Smooth muscle cell (in vitro differentiated cells): ENCODE results near the gene ITGB7. TPM values are rescaled to one million over a fixed set of nuclear protein-coding genes. Genes with fewer than 3 reads are reported as not detected.

Source experiments
- DNase-seq: peaks from one replicate; lab custom pipeline; 2025; ENCODE audit not compliant: unreplicated experiment; lab: John Stamatoyannopoulos, UW
- H2AFZ ChIP-seq: fragments of 200-600 bp; sonication (generic); 2 replicates; pipeline ENCODE4 v1.6.0; 2016; ENCODE audit warnings: antibody characterized with exemption, low read depth, mild to moderate bottlenecking
- H3F3A ChIP-seq: fragments of 200-600 bp; sonication (generic); 2 replicates; pipeline ENCODE4 v1.6.0; 2017; ENCODE audit warnings: antibody characterized with exemption, low read depth
- H3K27ac ChIP-seq: fragments of 200-600 bp; sonication (generic); 2 replicates; pipeline ENCODE4 v1.5.1; 2016; ENCODE audit warnings: low read depth, mild to moderate bottlenecking
- H3K27me3 ChIP-seq: fragments of 200-600 bp; sonication (generic); 2 replicates; pipeline ENCODE4 v1.6.1; 2016; ENCODE audit warnings: low read depth, mild to moderate bottlenecking
- H3K36me3 ChIP-seq: fragments of 200-600 bp; sonication (generic); 2 replicates; pipeline ENCODE4 v1.5.1; 2016; ENCODE audit warnings: low read depth
- H3K4me1 ChIP-seq: fragments of 200-600 bp; sonication (generic); 2 replicates; pipeline ENCODE4 v1.5.1; 2016; ENCODE audit warnings: low read depth
- H3K4me2 ChIP-seq: fragments of 200-600 bp; sonication (generic); 2 replicates; pipeline ENCODE4 v1.6.0; 2016; ENCODE audit warnings: mild to moderate bottlenecking
- H3K4me3 ChIP-seq: fragments of 200-600 bp; sonication (generic); 2 replicates; pipeline ENCODE4 v1.5.1; 2016; ENCODE audit warnings: mild to moderate bottlenecking
- H3K79me2 ChIP-seq: fragments of 200-600 bp; sonication (generic); 2 replicates; pipeline ENCODE4 v1.6.0; 2016; ENCODE audit warnings: low read depth, mild to moderate bottlenecking
- H3K9ac ChIP-seq: fragments of 200-600 bp; sonication (generic); 2 replicates; pipeline ENCODE4 v1.6.0; 2016; ENCODE audit warnings: low read depth
- H3K9me3 ChIP-seq: fragments of 200-600 bp; sonication (generic); replicated peaks from 2 replicates; pipeline ENCODE4 v1.5.1; 2016; ENCODE audit warnings: low read depth
- H4K20me1 ChIP-seq: fragments of 200-600 bp; sonication (generic); 2 replicates; pipeline ENCODE4 v1.6.0; 2016; ENCODE audit warnings: low read depth
- CTCF ChIP-seq: fragments of 200-600 bp; sonication (generic); IDR thresholded peaks from 2 replicates; pipeline ENCODE4 v1.5.1; 2017; ENCODE audit warnings: borderline replicate concordance, mild to moderate bottlenecking, antibody characterized with exemption; ENCODE audit not compliant: insufficient read depth, poor library complexity, severe bottlenecking
- WGBS: methylation state at CpG from one replicate; pipeline ENCODE4 v1.1.7; 2016; ENCODE audit warnings: low lambda C conversion rate; 5-methylcytosine and 5-hydroxymethylcytosine counted together
- polyA plus RNA-seq: library from polyadenylated mRNA; unstranded; fragments of >200 nt; fragmentation: Nextera tagmentation; extraction: Ambion mirVana; gene quantifications from 2 replicates; pipeline ENCODE4 v1.2.1, GENCODE V29; 2016
- total RNA-seq: library from RNA; depleted of rRNA; stranded (reverse); fragments of >200 nt; gene quantifications from 2 replicates; pipeline ENCODE4 v1.2.3, GENCODE V29; 2014

Gene ITGB7
- total and polyA plus RNA-seq, 2 experiments from 2014 or later, result 5.8 TPM; not detected in 1

DNA sequence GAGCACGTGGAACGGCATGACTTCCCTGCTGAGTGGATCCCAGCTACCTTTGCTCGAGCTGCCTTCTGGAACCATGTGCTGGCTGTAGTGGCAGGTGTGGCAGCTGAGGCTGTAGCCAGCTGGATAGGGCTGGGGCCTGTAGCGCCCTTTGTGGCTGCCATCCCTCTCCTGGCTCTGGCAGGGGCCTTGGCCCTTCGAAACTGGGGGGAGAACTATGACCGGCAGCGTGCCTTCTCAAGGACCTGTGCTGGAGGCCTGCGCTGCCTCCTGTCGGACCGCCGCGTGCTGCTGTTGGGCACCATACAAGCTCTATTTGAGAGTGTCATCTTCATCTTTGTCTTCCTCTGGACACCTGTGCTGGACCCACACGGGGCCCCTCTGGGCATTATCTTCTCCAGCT, 46.2 kb upstream of the ITGB7 start:
- Histone ChIP-seq H3K4me2 (peak overlapping the region; percentile 96), H3K4me1 (peaks cover 10% of the 10 kb centered on the region), H3K27me3 (no peaks in the 10 kb centered on the region), H2AFZ (no peak overlapping the region), H4K20me1 (no peaks in the 10 kb centered on the region), H3K9ac (no peak overlapping the region), H3K4me3 (peak overlapping the region; percentile 93), H3F3A (peaks cover 6% of the 10 kb centered on the region), H3K9me3 (no peaks in the 10 kb centered on the region), H3K36me3 (no peaks in the 10 kb centered on the region), H3K27ac (no peak overlapping the region), H3K79me2 (peaks cover 16% of the 10 kb centered on the region)
- DNase-seq, result no peak
- no peak for TF ChIP-seq CTCF
- 94% methylated on average over 13 of the region's 13 CpGs for WGBS

- peak overlapping the region; percentile 73 for H3K27ac ChIP-seq
- 18% methylated on average over 18 of the region's 19 CpGs for WGBS
- peak overlapping the region; percentile 93 for H3K4me3 ChIP-seq
- peaks cover 6% of the 10 kb centered on the region for H3F3A ChIP-seq
- H3K9me3 ChIP-seq, result no peaks in the 10 kb centered on the region
- H3K9ac ChIP-seq, result peak overlapping the region; percentile 69
- no peaks in the 10 kb centered on the region for H3K27me3 ChIP-seq
- H3K79me2 ChIP-seq, result peaks cover 16% of the 10 kb centered on the region
- H2AFZ ChIP-seq, result peak overlapping the region; percentile 95
- no peak for TF ChIP-seq CTCF
- H3K4me1 ChIP-seq, result peaks cover 10% of the 10 kb centered on the region
- H3K36me3 ChIP-seq, result no peaks in the 10 kb centered on the region
- no peaks in the 10 kb centered on the region for H4K20me1 ChIP-seq
- H3K4me2 ChIP-seq, result peak overlapping the region; percentile 96
- no peak for DNase-seq
These were observed 45.4 kb upstream of the ITGB7 start for GRCh38 chr12:53252349-53252916.

DNA sequence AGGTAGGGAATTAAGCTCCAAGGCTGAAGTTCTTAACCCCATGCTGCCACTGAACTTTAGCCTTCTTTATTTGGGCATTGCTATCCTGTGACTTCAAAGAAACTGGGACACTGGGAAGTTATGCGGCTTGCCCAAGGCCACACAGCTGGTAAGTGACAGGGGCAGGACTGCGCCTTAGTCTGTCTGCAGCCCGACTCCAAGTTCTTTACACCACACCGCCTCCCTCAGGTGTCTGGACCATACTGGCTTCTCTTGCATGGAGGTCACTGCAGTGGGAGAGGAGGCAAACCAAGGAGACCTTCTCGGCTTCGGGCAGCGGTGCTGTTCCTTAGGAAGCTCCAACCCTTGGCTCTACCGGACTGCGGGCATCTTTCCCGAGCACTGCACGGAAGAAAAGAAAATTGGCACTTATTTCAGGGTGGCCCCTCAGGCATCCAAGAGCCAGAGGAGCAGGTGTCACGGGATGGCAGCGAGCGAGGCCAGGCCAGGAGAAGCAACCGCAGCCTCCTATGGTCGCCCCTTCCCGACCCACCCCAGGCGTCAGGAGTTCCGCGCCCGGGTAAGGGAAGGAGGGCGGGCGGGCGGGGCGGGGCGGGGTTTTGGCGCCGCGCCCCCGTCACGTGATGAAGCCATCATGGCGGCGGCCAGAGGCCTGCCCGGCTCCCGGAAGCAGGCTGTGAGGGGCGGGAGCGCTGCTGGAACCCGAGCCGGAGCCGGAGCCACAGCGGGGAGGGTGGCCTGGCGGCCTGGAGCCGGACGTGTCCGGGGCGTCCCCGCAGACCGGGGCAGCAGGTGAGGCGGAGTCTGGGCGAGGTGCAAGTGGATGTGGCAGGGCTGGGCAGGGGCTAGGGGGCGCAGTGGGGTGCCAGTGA, 44.7 kb upstream of the ITGB7 start:
- WGBS, result 1% methylated on average over 34 of the region's 51 CpGs
- peak; percentile 38 for TF ChIP-seq CTCF
- H3F3A ChIP-seq, result peaks cover 6% of the 10 kb centered on the region

More for the DNA sequence above, 44.7 kb upstream of the ITGB7 start:
- peaks cover 10% of the 10 kb centered on the region for H3K4me1 ChIP-seq
- peak overlapping the region; percentile 96 for H3K4me2 ChIP-seq
- H3K9me3 ChIP-seq, result no peaks in the 10 kb centered on the region
- peak overlapping the region; percentile 95 for H2AFZ ChIP-seq
- peak overlapping the region; percentile 93 for H3K4me3 ChIP-seq
- H3K79me2 ChIP-seq, result peaks cover 16% of the 10 kb centered on the region
- no peaks in the 10 kb centered on the region for H3K36me3 ChIP-seq
- peak overlapping the region; percentile 73 for H3K27ac ChIP-seq
- DNase-seq, result peak; percentile 63
- no peaks in the 10 kb centered on the region for H4K20me1 ChIP-seq
- no peaks in the 10 kb centered on the region for H3K27me3 ChIP-seq
- peak overlapping the region; percentile 69 for H3K9ac ChIP-seq
